Measurements from ENCODE around the gene ENGASE.

Gene ENGASE

DNA sequence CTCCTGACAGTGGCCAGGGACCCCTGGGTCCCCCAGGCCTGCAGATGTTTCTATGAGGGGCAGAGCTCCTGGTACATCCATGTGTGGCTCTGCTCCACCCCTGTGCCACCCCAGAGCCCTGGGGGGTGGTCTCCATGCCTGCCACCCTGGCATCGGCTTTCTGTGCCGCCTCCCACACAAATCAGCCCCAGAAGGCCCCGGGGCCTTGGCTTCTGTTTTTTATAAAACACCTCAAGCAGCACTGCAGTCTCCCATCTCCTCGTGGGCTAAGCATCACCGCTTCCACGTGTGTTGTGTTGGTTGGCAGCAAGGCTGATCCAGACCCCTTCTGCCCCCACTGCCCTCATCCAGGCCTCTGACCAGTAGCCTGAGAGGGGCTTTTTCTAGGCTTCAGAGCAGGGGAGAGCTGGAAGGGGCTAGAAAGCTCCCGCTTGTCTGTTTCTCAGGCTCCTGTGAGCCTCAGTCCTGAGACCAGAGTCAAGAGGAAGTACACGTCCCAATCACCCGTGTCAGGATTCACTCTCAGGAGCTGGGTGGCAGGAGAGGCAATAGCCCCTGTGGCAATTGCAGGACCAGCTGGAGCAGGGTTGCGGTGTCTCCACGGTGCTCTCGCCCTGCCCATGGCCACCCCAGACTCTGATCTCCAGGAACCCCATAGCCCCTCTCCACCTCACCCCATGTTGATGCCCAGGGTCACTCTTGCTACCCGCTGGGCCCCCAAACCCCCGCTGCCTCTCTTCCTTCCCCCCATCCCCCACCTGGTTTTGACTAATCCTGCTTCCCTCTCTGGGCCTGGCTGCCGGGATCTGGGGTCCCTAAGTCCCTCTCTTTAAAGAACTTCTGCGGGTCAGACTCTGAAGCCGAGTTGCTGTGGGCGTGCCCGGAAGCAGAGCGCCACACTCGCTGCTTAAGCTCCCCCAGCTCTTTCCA is 25.5 kb upstream of the ENGASE start:
- H3K4me3 ChIP-seq (ENCODE audit: low read length): no peak overlapping the region
- no peak for DNase-seq (ENCODE audit: low read depth, low spot score)

DNA sequence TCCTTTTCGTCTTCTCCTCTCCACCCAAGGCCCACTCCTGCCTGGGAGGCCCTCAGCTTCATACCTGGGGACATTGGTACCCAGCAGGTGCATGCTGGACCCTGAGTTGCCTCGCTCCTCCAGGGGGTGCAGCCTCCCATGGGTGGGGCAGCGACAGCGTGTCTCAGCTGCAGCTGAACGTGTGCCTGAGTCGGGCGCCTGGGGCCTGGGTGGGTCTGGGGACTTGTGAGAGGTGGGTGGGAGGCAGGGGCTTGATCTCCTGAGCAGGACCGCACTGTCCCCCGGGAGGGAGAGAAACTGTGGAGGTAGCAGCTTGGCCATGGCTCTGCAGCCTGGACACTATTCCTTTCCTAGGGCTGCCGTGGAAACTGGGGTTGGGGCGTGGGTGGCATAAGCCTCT is 24.8 kb upstream of the ENGASE start:
- H3K4me3 ChIP-seq (ENCODE audit: low read length): no peak overlapping the region

DNA sequence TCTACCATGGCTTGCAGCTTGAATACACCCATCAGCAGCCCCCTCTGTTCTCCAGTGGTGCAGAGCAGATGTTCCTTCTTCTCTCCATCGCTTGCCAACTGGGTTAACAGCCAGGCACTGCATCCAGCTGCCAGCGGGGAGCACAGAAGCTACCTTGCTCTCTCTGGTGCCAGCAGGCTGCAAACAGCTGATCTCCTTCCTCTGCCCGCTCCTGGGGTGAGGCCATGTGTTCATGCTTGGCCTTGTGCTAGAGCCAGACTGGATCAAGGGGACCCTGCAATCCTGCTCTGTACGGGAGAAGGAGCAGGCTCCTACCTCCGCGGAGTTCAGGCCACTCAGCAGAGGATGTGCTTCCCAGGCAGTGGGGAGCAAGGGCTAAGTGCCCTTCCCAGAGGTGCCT is 24.1 kb upstream of the ENGASE start:
- no peak overlapping the region for H3K4me3 ChIP-seq (ENCODE audit: low read length)
- no peak for DNase-seq (ENCODE audit: low read depth, low spot score)

More for the DNA sequence above, 24.8 kb upstream of the ENGASE start:
- no peak for DNase-seq (ENCODE audit: low read depth, low spot score)

DNA sequence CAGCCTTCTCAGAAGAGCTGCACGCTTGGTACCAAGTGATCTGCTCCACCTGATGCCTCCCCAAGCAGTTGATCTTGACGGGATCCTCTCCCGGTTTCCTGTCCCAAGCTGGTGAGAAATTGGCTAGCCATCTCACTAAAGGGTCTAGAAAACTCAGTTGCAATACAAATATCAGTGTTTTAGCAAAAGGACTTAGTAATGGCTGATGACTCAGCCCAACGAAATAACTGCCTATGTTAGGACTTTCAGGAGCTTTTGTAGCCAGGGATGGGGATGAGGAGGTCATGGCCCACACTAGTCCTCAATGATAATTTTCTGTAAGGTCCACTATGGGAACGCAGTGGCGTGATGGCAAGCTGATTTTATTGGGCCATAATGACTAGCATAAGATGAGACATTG is 23.3 kb upstream of the ENGASE start:
- H3K4me3 ChIP-seq (ENCODE audit: low read length): no peak overlapping the region
- DNase-seq (ENCODE audit: low read depth, low spot score): no peak

GRCh38 chr17:79052131-79052530 is 22.5 kb upstream of the ENGASE start:
- H3K4me3 ChIP-seq (ENCODE audit: low read length): no peak overlapping the region
- no peak for DNase-seq (ENCODE audit: low read depth, low spot score)

- H3K4me3 ChIP-seq (ENCODE audit: low read length): no peak overlapping the region
Measured at GRCh38 chr17:79053251-79053925, 21.2 kb upstream of the ENGASE start.

DNA sequence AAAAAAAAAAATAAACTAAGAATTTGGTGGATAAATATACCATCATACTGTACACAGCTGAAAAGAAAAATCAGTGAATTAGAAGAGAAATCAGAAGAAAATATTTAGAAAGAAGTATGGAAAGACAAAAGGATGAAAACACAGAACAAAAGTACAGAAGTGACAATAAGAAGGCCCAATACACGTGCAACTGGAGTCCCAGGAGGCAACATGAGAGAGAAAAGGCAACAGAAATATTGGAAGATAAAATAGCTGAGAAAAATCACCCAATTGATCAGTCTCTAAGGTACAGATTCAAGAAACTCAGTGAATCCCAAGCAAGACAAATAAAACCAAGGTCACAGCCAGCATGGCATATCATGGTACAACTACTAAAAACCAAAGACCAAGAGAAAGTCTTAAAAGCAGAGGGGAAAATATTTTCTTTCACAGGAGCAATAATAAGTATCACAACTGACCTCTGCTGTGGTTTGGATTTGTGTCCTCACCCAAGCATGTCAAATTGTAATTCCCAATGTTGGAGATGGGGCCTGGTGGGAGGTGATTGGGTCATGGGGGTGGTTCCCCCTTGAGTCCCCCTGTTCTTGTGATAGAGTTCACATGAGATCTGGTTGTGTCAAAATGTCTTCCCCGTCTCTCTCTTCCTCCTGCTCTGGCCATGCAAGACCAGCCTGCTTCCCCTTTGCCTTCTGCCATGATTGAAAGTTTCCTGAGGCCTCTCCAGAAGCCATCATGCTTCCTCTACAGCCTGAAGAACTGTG is 20.2 kb upstream of the ENGASE start:
- no peak overlapping the region for H3K4me3 ChIP-seq (ENCODE audit: low read length)
- no peak for DNase-seq (ENCODE audit: low read depth, low spot score)

More at GRCh38 chr17:79053251-79053925, 21.2 kb upstream of the ENGASE start:
- no peak for DNase-seq (ENCODE audit: low read depth, low spot score)

DNA sequence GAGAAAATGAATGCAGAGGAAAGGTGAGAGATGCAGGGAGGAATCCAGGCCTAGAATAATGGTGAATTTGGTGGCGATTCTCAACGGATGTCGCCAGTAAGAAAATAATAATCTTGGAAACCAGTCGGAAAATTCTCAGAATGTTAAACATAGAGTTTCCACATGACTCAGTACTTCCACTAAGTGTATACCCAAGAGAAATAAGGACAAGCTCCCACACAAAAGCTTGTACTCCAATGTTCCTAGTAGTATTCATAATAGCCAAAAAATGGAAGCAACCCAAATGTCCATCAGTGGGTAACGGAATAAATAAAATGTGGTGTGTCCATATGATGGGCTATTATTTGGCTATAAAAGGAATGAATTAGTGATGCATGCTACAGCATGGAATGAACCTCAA is 19.4 kb upstream of the ENGASE start:
- no peak overlapping the region for H3K4me3 ChIP-seq (ENCODE audit: low read length)
- no peak for DNase-seq (ENCODE audit: low read depth, low spot score)

DNA sequence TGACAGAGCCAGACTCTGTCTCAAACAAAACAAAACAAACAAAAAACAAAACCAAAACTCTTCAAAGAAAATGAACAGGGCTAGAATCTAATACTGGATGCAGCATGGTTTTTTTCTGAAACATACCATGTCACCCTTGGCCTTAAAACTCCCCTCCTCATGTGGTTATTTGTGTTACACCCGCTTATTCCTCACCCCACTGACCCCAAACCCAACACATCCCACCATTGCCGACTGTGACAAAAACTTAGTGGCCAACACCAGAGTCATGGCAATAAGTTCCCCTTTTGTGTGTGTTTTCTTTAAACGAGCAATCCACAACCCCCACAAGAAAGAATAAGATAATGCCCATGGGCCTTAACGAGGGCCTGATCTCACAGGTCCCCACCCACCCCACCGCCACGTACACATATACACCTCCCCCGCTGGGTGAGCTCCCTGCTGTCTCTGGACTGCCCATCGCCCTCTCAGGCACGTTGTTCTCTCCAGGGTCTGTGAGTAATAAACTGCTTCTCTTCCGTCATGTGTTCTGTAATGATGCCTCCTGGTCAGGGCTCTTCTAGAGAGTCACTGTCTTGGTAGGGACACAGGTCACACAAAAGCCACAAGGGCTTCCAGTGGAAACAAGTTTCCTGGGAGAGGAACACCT is 16.8 kb upstream of the ENGASE start:
- H3K4me3 ChIP-seq (ENCODE audit: low read length): no peak overlapping the region
- DNase-seq (ENCODE audit: low read depth, low spot score): no peak

GRCh38 chr17:79062691-79063090 is 11.9 kb upstream of the ENGASE start:
- DNase-seq (ENCODE audit: low read depth, low spot score): no peak
- H3K4me3 ChIP-seq (ENCODE audit: low read length): no peak overlapping the region

- no peak overlapping the region for H3K4me3 ChIP-seq (ENCODE audit: low read length)
- no peak for DNase-seq (ENCODE audit: low read depth, low spot score)
Measured at GRCh38 chr17:79064026-79064425, 10.6 kb upstream of the ENGASE start.

DNA sequence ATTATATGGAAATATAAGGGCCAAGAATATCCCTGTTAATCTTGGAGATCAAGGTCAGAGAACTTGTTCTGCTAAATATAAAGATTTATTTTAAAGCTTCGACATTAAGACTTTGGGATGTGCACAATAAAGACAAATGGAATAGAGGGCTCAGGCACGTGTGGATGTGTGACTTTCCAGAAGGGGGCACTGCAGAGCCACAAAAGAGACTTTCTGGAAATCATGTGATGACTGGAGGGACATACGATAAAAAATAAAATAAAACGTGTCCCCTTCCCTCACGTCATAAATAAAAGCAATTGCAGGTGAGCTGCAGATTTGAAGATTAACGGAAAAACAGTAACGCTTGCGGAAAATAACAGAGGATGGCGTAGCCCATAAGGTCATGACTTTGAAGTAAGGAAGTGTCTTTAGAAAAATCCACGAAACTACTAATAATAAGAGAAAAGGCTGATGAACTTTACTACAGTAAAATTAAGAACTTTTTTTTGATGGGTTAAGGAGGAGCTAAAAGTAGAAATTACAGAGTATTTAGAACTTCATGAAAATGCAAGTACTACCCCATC is 9.4 kb upstream of the ENGASE start:
- no peak overlapping the region for H3K4me3 ChIP-seq (ENCODE audit: low read length)
- peak; percentile 32 for DNase-seq (ENCODE audit: low read depth, low spot score)

DNA sequence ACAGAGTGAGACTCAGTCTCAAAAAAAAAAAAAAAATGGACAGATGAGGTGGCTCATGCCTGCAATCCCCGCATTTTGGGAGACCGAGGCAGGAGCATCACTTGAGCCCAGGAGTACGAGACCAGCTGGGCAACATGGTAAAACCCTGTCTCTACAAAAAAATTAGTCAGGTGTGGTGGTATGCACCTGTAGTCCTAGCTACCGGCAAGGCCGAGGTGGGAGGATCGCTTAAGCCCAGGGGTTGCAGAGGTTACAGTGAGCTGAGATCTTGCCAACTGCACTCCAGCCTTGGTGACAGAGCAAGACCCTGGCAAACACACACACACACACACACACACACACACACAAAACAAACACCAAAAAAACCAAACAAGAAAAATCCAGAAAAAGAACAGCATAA is 7.7 kb upstream of the ENGASE start:
- no peak for DNase-seq (ENCODE audit: low read depth, low spot score)
- no peak overlapping the region for H3K4me3 ChIP-seq (ENCODE audit: low read length)

DNA sequence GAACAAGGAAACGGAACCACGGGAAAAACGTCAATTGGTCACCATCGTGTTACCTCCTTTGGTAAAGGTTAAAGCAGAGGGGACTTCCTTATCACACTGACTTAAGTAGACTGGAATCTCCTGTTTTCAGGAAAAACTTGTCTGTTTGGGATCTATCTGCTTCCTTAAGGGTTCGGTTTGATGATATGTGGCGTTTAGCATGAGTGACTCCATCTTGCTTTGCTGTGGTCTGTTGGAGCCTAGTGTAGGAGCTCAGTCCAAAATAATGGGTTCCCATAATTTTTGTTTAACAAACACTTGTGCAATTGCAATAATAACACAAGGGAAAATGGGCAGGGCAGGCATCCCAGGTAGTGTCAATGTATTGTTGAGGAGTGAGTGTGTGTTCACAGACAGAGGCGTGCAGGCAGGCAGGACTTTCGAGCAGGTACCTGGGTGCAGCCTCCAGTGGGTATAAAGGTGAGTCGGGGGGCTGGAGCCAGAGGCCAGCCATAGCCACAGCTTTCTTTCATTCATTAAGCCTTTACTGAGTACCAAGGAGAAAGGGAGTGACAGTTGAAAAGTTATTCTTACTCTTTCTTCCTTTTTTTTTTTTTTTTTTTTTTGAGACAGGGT is 4.3 kb upstream of the ENGASE start:
- DNase-seq (ENCODE audit: low read depth, low spot score): no peak
- H3K4me3 ChIP-seq (ENCODE audit: low read length): no peak overlapping the region

DNA sequence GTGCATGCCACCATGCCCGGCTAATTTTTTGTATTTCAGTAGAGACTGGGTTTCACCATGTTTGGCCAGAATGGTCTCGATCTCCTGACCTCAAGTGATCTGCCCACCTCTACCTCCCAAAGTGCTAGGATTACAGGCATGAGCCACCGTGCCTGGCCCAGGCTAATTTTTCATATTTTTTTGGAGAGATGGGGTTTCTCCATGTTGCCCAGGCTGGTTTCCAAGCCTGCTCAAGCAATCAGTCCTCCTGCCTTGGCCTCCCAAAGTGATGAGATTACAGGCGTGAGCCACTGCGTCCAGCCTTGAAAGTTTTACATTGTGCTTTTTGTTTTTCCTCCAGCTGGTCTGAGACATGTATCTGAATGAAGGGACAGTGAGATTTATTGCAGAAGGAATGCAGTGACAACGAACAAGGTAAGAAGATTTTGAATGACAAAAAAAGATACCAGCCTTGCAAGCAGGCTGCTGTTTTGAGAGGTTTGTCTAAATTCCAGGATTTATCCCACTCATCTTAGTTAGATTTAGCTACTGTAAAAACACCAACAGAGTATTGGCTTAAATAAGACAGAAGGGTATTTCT is 3.4 kb upstream of the ENGASE start:
- DNase-seq (ENCODE audit: low read depth, low spot score): no peak
- H3K4me3 ChIP-seq (ENCODE audit: low read length): no peak overlapping the region

- DNase-seq (ENCODE audit: low read depth, low spot score): no peak
- H3K4me3 ChIP-seq (ENCODE audit: low read length): no peak overlapping the region
Measured at GRCh38 chr17:79072544-79072943, 2.1 kb upstream of the ENGASE start.

DNA sequence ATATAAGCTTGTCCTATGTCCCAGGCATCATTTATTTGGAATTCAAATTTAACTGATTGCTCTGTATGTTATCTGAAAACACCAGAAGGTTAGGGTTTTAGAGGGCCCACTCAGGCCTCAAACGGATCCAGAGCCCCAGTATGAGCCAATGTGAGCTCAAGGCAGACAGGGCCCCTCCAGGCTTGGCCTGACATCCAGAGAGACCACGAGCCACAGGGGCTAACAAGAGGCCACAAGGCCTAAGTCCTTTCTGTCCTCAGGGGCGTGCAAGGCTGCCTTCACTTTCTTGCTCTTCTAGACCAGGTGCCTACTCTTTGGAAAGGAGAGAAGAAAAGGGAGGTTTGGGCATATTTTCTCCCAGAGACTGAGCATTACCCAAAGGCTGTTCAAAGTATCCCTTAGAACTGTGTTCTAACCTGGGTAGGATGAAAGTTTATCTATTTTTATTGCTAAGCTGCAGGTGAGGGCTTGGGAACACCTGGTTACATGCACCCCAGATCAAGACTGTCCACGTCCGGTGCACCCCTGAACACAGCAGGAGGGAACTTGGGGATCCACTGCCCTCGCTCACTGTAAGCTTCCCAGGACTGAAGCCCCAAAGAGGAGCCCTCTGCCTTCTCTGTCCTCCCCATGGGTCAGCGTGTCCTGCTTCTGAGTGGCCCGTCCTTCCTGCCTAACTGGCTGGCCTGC is 1.5 kb upstream of the ENGASE start:
- H3K4me3 ChIP-seq (ENCODE audit: low read length): no peak overlapping the region
- no peak for DNase-seq (ENCODE audit: low read depth, low spot score)

DNA sequence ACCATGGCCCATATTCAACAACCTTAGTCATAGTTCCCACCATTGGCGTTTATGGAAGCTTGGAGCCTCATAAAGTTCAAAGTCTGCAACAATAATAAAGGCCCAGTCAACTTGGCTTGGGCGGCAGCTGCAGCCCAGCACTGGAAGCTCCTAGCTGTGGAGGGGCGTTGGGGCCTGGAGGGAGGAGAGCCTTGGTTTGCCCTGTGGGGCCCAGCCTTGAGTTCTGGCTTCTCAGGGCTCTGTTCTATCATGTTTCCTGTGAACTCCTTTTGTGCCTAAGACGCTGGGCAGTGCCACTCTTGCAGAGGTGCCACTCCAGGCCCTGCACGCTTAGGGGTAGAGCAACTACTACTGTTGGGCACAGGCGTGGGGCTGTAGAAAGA is 927 bp upstream of the ENGASE start:
- no peak overlapping the region for H3K4me3 ChIP-seq (ENCODE audit: low read length)
- DNase-seq (ENCODE audit: low read depth, low spot score): no peak

All from Jurkat, Clone E6-1 (cell line).